ENCODE measurements around the gene DCTN4.

The DCTN4 gene

GRCh38 chr5:150757087-150757649 is 1.6 kb downstream of the DCTN4 start:
- H3K4me3 ChIP-seq (ENCODE audit: low read length, poor library complexity, severe bottlenecking) = peak overlapping the region; percentile 97
- peaks cover 32% of the 10 kb centered on the region for H3K36me3 ChIP-seq (ENCODE audit: insufficient read depth, low read length)
- H3K4me1 ChIP-seq (ENCODE audit: insufficient read depth, low read length, poor library complexity, severe bottlenecking) = peaks cover 57% of the 10 kb centered on the region
- no peaks in the 10 kb centered on the region for H3K9me3 ChIP-seq (ENCODE audit: insufficient read depth, low read depth, low read length)
- H3K4me2 ChIP-seq (ENCODE audit: low read depth, low read length, poor library complexity, severe bottlenecking) = peak overlapping the region; percentile 83
- no peaks in the 10 kb centered on the region for H3F3A ChIP-seq (ENCODE audit: low read depth)
- no peaks in the 10 kb centered on the region for H3K27me3 ChIP-seq (ENCODE audit: insufficient read depth, low read length, poor library complexity, severe bottlenecking)
- H2AFZ ChIP-seq (ENCODE audit: low read length) = no peak overlapping the region
- TF ChIP-seq EZH2phosphoT487 (IDR thresholded peaks at IDR 0.05; ENCODE audit: borderline replicate concordance) = no peak
- TF ChIP-seq, protein P1, sequence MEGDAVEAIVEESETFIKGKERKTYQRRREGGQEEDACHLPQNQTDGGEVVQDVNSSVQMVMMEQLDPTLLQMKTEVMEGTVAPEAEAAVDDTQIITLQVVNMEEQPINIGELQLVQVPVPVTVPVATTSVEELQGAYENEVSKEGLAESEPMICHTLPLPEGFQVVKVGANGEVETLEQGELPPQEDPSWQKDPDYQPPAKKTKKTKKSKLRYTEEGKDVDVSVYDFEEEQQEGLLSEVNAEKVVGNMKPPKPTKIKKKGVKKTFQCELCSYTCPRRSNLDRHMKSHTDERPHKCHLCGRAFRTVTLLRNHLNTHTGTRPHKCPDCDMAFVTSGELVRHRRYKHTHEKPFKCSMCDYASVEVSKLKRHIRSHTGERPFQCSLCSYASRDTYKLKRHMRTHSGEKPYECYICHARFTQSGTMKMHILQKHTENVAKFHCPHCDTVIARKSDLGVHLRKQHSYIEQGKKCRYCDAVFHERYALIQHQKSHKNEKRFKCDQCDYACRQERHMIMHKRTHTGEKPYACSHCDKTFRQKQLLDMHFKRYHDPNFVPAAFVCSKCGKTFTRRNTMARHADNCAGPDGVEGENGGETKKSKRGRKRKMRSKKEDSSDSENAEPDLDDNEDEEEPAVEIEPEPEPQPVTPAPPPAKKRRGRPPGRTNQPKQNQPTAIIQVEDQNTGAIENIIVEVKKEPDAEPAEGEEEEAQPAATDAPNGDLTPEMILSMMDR (conservative IDR thresholded peaks at IDR 0.05; ENCODE audit: low read length) = no peak
- peaks cover 25% of the 10 kb centered on the region for H4K20me1 ChIP-seq (ENCODE audit: insufficient read depth, low read length, poor library complexity, severe bottlenecking)
- H3K9ac ChIP-seq (ENCODE audit: low read depth, low read length, poor library complexity, severe bottlenecking) = peak overlapping the region; percentile 84
- peaks cover 73% of the 10 kb centered on the region for H3K79me2 ChIP-seq (ENCODE audit: insufficient read depth, low read length)
- no peaks in the 10 kb centered on the region for H3K9me2 ChIP-seq (replicated peaks; ENCODE audit: low read depth, low read length)

GRCh38 chr5:150753863-150754262 is 5.0 kb downstream of the DCTN4 start:
- Histone ChIP-seq H3K27me3 (ENCODE audit: insufficient read depth, low read length, poor library complexity, severe bottlenecking) (no peaks in the 10 kb centered on the region), H4K20me1 (ENCODE audit: insufficient read depth, low read length, poor library complexity, severe bottlenecking) (peaks cover 57% of the 10 kb centered on the region), H3K9me2 (replicated peaks; ENCODE audit: low read depth, low read length) (no peaks in the 10 kb centered on the region), H3K36me3 (ENCODE audit: insufficient read depth, low read length) (peaks cover 54% of the 10 kb centered on the region), H3K9ac (ENCODE audit: low read depth, low read length, poor library complexity, severe bottlenecking) (peak overlapping the region; percentile 15), H2AFZ (ENCODE audit: low read length) (no peak overlapping the region), H3F3A (ENCODE audit: low read depth) (no peaks in the 10 kb centered on the region), H3K4me3 (ENCODE audit: low read length, poor library complexity, severe bottlenecking) (peak overlapping the region; percentile 2), H3K9me3 (ENCODE audit: insufficient read depth, low read depth, low read length) (no peaks in the 10 kb centered on the region), H3K4me1 (ENCODE audit: insufficient read depth, low read length, poor library complexity, severe bottlenecking) (peaks cover 56% of the 10 kb centered on the region), H3K79me2 (ENCODE audit: insufficient read depth, low read length) (peaks cover 94% of the 10 kb centered on the region), H3K4me2 (ENCODE audit: low read depth, low read length, poor library complexity, severe bottlenecking) (peak overlapping the region; percentile 58)
- no peak for TF ChIP-seq EZH2phosphoT487 (IDR thresholded peaks at IDR 0.05; ENCODE audit: borderline replicate concordance)
- TF ChIP-seq, protein P1 (conservative IDR thresholded peaks at IDR 0.05; ENCODE audit: low read length) = no peak

- Histone ChIP-seq H3K9me3 (ENCODE audit: insufficient read depth, low read depth, low read length) (no peaks in the 10 kb centered on the region), H2AFZ (ENCODE audit: low read length) (no peak overlapping the region), H3K36me3 (ENCODE audit: insufficient read depth, low read length) (peaks cover 56% of the 10 kb centered on the region), H4K20me1 (ENCODE audit: insufficient read depth, low read length, poor library complexity, severe bottlenecking) (peaks cover 58% of the 10 kb centered on the region), H3K9ac (ENCODE audit: low read depth, low read length, poor library complexity, severe bottlenecking) (no peak overlapping the region), H3K4me2 (ENCODE audit: low read depth, low read length, poor library complexity, severe bottlenecking) (peak overlapping the region; percentile 58), H3K9me2 (replicated peaks; ENCODE audit: low read depth, low read length) (no peaks in the 10 kb centered on the region), H3K4me1 (ENCODE audit: insufficient read depth, low read length, poor library complexity, severe bottlenecking) (peaks cover 56% of the 10 kb centered on the region), H3F3A (ENCODE audit: low read depth) (no peaks in the 10 kb centered on the region), H3K4me3 (ENCODE audit: low read length, poor library complexity, severe bottlenecking) (peak overlapping the region; percentile 8), H3K27me3 (ENCODE audit: insufficient read depth, low read length, poor library complexity, severe bottlenecking) (no peaks in the 10 kb centered on the region), H3K79me2 (ENCODE audit: insufficient read depth, low read length) (peaks cover 95% of the 10 kb centered on the region)
- TF ChIP-seq, protein P1 (conservative IDR thresholded peaks at IDR 0.05; ENCODE audit: low read length) = no peak
- no peak for TF ChIP-seq EZH2phosphoT487 (IDR thresholded peaks at IDR 0.05; ENCODE audit: borderline replicate concordance)
Observed at GRCh38 chr5:150753463-150753862, 5.4 kb downstream of the DCTN4 start.

Measured in Loucy (cell line).